ENCODE results near the gene LCE2C.
A peak's percentile ranks its signal among the peaks of the same experiment; 100 is the strongest.
"Not testable (repeated sequence)": the region's sequence is repeated elsewhere in the genome, so short reads cannot be mapped to it uniquely, and the experiment has no call there.

Gene LCE2C

GRCh38 chr1:152674983-152675382 is at the start of gene LCE2C:
Gene LCE2C, plus strand, starts transcription at chr1:152675279. Its CDS starts 737 bp downstream, at chr1:152676016.
- DNase-seq (ENCODE audit: low read depth): peak; percentile 5
- H3K4me3 ChIP-seq (ENCODE audit: low read length): not testable (repeated sequence)

- no peak for TF ChIP-seq CTCF (conservative IDR thresholded peaks at IDR 0.05; ENCODE audit: low read length)
- DNase-seq (ENCODE audit: low read depth): no peak
- H3K4me3 ChIP-seq (ENCODE audit: low read length): no peak overlapping the region
These were observed 48.3 kb upstream of the LCE2C start for GRCh38 chr1:152626744-152627143.

- no peak for DNase-seq (ENCODE audit: low read depth)
- TF ChIP-seq CTCF (conservative IDR thresholded peaks at IDR 0.05; ENCODE audit: low read length): no peak
- no peak overlapping the region for H3K4me3 ChIP-seq (ENCODE audit: low read length)
These were observed 44.5 kb upstream of the LCE2C start for GRCh38 chr1:152630596-152630995.

- no peak for DNase-seq (ENCODE audit: low read depth)
- TF ChIP-seq CTCF (conservative IDR thresholded peaks at IDR 0.05; ENCODE audit: low read length): no peak
- no peak overlapping the region for H3K4me3 ChIP-seq (ENCODE audit: low read length)
These were observed 34.7 kb upstream of the LCE2C start for GRCh38 chr1:152640351-152640750.

GRCh38 chr1:152643945-152644344 is 31.1 kb upstream of the LCE2C start:
- no peak for DNase-seq (ENCODE audit: low read depth)
- H3K4me3 ChIP-seq (ENCODE audit: low read length): no peak overlapping the region
- TF ChIP-seq CTCF (conservative IDR thresholded peaks at IDR 0.05; ENCODE audit: low read length): no peak

GRCh38 chr1:152645146-152645545 is 29.9 kb upstream of the LCE2C start:
- no peak for TF ChIP-seq CTCF (conservative IDR thresholded peaks at IDR 0.05; ENCODE audit: low read length)

GRCh38 chr1:152646656-152647055 is 28.4 kb upstream of the LCE2C start:
- H3K4me3 ChIP-seq (ENCODE audit: low read length): no peak overlapping the region
- no peak for TF ChIP-seq CTCF (conservative IDR thresholded peaks at IDR 0.05; ENCODE audit: low read length)
- DNase-seq (ENCODE audit: low read depth): peak; percentile 9

More at GRCh38 chr1:152645146-152645545, 29.9 kb upstream of the LCE2C start:
- no peak for DNase-seq (ENCODE audit: low read depth)
- H3K4me3 ChIP-seq (ENCODE audit: low read length): no peak overlapping the region

GRCh38 chr1:152654110-152654509 is 21.0 kb upstream of the LCE2C start:
- TF ChIP-seq CTCF (conservative IDR thresholded peaks at IDR 0.05; ENCODE audit: low read length): peak; percentile 76
- peak; percentile 50 for DNase-seq (ENCODE audit: low read depth)
- no peak overlapping the region for H3K4me3 ChIP-seq (ENCODE audit: low read length)

Data from AG10803 (cell line).